Gastrocnemius medialis (tissue), 4 donors: ENCODE results near the gene GPAT2. TPM values are rescaled to one million over a fixed set of nuclear protein-coding genes. Genes with fewer than 3 reads are reported as not detected.

Experiments
- ATAC-seq, 2 donors: fragments of 150-250 bp; one replicate each; pipeline ENCODE4 v1.9.1; 2016
- DNase-seq, 2 donors: peaks; one replicate each; pipeline ENCODE4 v3.0.0-alpha.2; 2019
- H3K27ac ChIP-seq, 4 donors: fragments of 200-600 bp; sonication (generic); 1 replicate in 1 of 4; 2 replicates in 3 of 4; pipeline ENCODE4 v1.5.1; 2016 to 2018; ENCODE audit warnings: mild to moderate bottlenecking in 2 of 4, moderate library complexity in 1 of 4
- H3K27me3 ChIP-seq, 3 donors: fragments of 200-600 bp; sonication (generic) in 2 of 3; 1 replicate in 1 of 3; 2 replicates in 2 of 3; pipeline versions ENCODE4 v1.5.1 to v1.6.0; 2016 to 2019; ENCODE audit warnings: mild to moderate bottlenecking in 1 of 3, moderate library complexity in 1 of 3
- H3K36me3 ChIP-seq, 2 donors: fragments of 200-600 bp; sonication (generic) in 1 of 2; one replicate each; pipeline ENCODE4 v1.5.1; 2017 to 2018
- H3K4me1 ChIP-seq, 2 donors: fragments of 200-600 bp; sonication (generic) in 1 of 2; one replicate each; pipeline ENCODE4 v1.5.1; 2016 to 2017; ENCODE audit warnings: mild to moderate bottlenecking in 2 of 2
- H3K4me3 ChIP-seq, 4 donors: fragments of 200-600 bp; sonication (generic) in 3 of 4; 1 replicate in 1 of 4; 2 replicates in 3 of 4; pipeline ENCODE4 v1.5.1; 2016 to 2019; ENCODE audit warnings: mild to moderate bottlenecking in 2 of 4
- H3K9me3 ChIP-seq, 3 donors: fragments of 200-600 bp; sonication (generic) in 2 of 3; 1 replicate in 1 of 3; 2 replicates in 2 of 3; pipeline ENCODE4 v1.5.1; 2016 to 2019
- CTCF ChIP-seq, 5 experiments: fragments of 450-650 bp in 3 of 5; fragments of 200-600 bp in 2 of 5; sonication (generic) in 2 of 5; IDR thresholded peaks in 4 of 5; conservative IDR thresholded peaks in 1 of 5; 1 replicate in 4 of 5; 2 replicates in 1 of 5; pipeline ENCODE4 v1.5.1; 2016 to 2019; ENCODE audit warnings: antibody characterized with exemption in 5 of 5, mild to moderate bottlenecking in 3 of 5, moderate library complexity in 3 of 5
- POLR2A ChIP-seq, 2 donors: fragments of 450-650 bp; IDR thresholded peaks; one replicate each; pipeline ENCODE4 v1.6.1; 2017; ENCODE audit warnings: antibody characterized with exemption in 2 of 2, mild to moderate bottlenecking in 2 of 2, moderate library complexity in 2 of 2
- in situ Hi-C, 4 donors: fragments of 200-750 bp; cut with MboI; loops; one replicate each; pipeline versions ENCODE4 v1.15.0 to v1.8.0; 2017; ENCODE audit warnings: low sequenced_read_pairs in 4 of 4
- intact Hi-C: fragments of 100-400 bp; cut with DNase I; formaldehyde crosslinking; loops from one replicate; pipeline ENCODE4 v1.15.1; 2023; ENCODE audit warnings: low total_unique reads
- total RNA-seq, 4 donors: library from RNA; depleted of rRNA; stranded (reverse); fragments of >200 nt; gene quantifications; one replicate each; pipeline versions ENCODE4 v1.1.0 to v1.2.3, GENCODE V29; 2016

Gene GPAT2
- total RNA-seq, 4 donors from 2014 or later, result 1.1 to 8.2 (median 4.9) TPM

GRCh38 chr2:96081042-96081441, 46.3 kb upstream of the GPAT2 start:
- Histone ChIP-seq H3K27me3 (no peaks in the 10 kb centered on the region), H3K4me1 (peaks cover 7 to 18% of the 10 kb centered on the region in 2 donors), H3K27ac (no peak overlapping the region), H3K9me3 (peaks cover 0 to 4% (median 0%) of the 10 kb centered on the region in 3 donors), H3K36me3 (no peaks in the 10 kb centered on the region), H3K4me3 (no peak overlapping the region)
- intact Hi-C loops, result no loop called here
- in situ Hi-C loops, result no loop called here
- DNase-seq, result no peak
- ATAC-seq, result no peak
- TF ChIP-seq CTCF (IDR thresholded peaks at IDR 0.05 in 4 of 5, conservative IDR thresholded peaks at IDR 0.05 in 1 of 5) (no peak), POLR2A (IDR thresholded peaks at IDR 0.05) (no peak)

- no peaks in the 10 kb centered on the region for H3K4me1 ChIP-seq
- TF ChIP-seq POLR2A (IDR thresholded peaks at IDR 0.05), result no peak
- no peak for TF ChIP-seq CTCF (IDR thresholded peaks at IDR 0.05 in 4 of 5, conservative IDR thresholded peaks at IDR 0.05 in 1 of 5)
- no peak overlapping the region for H3K4me3 ChIP-seq
- in situ Hi-C loops, result no loop called here
- ATAC-seq, result no peak
- H3K27ac ChIP-seq, result no peak overlapping the region
- no peaks in the 10 kb centered on the region for H3K27me3 ChIP-seq
- peaks cover 0 to 4% (median 0%) of the 10 kb centered on the region in 3 donors for H3K9me3 ChIP-seq
- no peak for DNase-seq
- no peaks in the 10 kb centered on the region for H3K36me3 ChIP-seq
- intact Hi-C loops, result no loop called here
These were observed 40.6 kb upstream of the GPAT2 start for GRCh38 chr2:96075199-96075771.

GRCh38 chr2:96074156-96074555, 39.4 kb upstream of the GPAT2 start:
- Histone ChIP-seq H3K4me3 (no peak overlapping the region), H3K4me1 (no peaks in the 10 kb centered on the region), H3K9me3 (peaks cover 0 to 4% (median 0%) of the 10 kb centered on the region in 3 donors), H3K36me3 (no peaks in the 10 kb centered on the region), H3K27me3 (no peaks in the 10 kb centered on the region), H3K27ac (no peak overlapping the region)
- no peak for DNase-seq
- no peak for TF ChIP-seq POLR2A (IDR thresholded peaks at IDR 0.05)
- TF ChIP-seq CTCF (IDR thresholded peaks at IDR 0.05 in 4 of 5, conservative IDR thresholded peaks at IDR 0.05 in 1 of 5), result no peak
- no peak for ATAC-seq
- intact Hi-C loops (no loop called here), in situ Hi-C loops (loop anchor here in 1 of 4 donors (25.0 kb wide), 1 partner anchor 1613 kb away; no protein-coding TSS in a partner anchor)

GRCh38 chr2:96073170-96073775, 38.6 kb upstream of the GPAT2 start:
- no peak for TF ChIP-seq CTCF (IDR thresholded peaks at IDR 0.05 in 4 of 5, conservative IDR thresholded peaks at IDR 0.05 in 1 of 5)
- DNase-seq, result no peak
- no peak overlapping the region for H3K27ac ChIP-seq
- in situ Hi-C loops (loop anchor here in 1 of 4 donors (25.0 kb wide), 1 partner anchor 1614 kb away; no protein-coding TSS in a partner anchor), intact Hi-C loops (no loop called here)
- no peaks in the 10 kb centered on the region for H3K36me3 ChIP-seq
- ATAC-seq, result no peak
- peaks cover 0 to 4% (median 0%) of the 10 kb centered on the region in 3 donors for H3K9me3 ChIP-seq
- no peaks in the 10 kb centered on the region for H3K4me1 ChIP-seq
- H3K4me3 ChIP-seq, result no peak overlapping the region
- H3K27me3 ChIP-seq, result no peaks in the 10 kb centered on the region
